GM19035 (cell line): ENCODE results near the gene FAM124A.

ENCODE experiments used
- ATAC-seq: cut with Tn5 transposase; IDR thresholded peaks from one replicate; pipeline ENCODE4 v1.9.1; 2021; ENCODE audit not compliant: unreplicated experiment

The FAM124A gene

DNA sequence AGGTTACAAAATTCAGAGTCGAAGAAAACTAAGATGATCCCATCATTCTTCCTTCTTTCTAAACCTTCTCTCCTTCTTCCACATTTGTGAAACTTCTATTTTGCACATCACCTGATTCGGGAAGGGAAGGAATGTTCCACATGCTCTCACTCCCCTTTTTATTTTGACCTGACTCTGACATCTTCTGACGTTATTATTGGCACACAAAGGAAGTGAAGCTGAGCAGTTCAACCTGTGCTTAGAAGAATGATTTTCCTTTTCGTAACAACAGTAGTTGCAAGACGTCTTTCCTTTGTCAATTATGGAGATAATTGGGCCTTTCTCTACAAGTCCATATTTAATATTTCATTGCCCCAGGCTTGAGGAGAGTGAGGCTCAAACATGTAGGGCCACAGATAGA is 18.0 kb downstream of the FAM124A start:
- no peak for ATAC-seq

GRCh38 chr13:51240958-51241357 is 18.8 kb downstream of the FAM124A start:
- no peak for ATAC-seq

GRCh38 chr13:51241720-51242119 is 19.5 kb downstream of the FAM124A start:
- no peak for ATAC-seq

- ATAC-seq, result no peak
Observed at GRCh38 chr13:51243227-51243626, 21.0 kb downstream of the FAM124A start.

- ATAC-seq, result no peak
Observed at GRCh38 chr13:51243832-51244231, 21.6 kb downstream of the FAM124A start.

GRCh38 chr13:51244637-51245405 is 22.6 kb downstream of the FAM124A start:
- ATAC-seq, result no peak

GRCh38 chr13:51245583-51245982 is 23.4 kb downstream of the FAM124A start:
- no peak for ATAC-seq

DNA sequence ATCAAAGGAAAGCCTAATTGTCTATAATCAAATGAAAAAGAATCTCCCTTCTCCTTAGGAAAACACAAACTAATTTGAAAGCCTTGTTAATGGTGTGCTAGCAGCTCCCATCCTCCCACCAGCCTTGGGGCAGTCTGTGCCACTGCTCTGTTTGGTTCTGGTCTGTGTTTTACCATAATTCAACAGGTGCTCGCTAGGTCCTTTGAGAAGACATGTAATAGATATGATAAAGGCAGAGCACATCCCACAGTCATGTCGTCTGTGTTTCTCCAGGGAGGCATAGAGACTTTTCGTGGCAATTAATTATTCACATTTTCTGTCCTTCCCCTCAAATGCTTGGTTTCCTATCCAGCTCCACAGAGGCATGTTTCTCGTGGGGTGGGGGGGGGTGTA is 23.8 kb downstream of the FAM124A start:
- no peak for ATAC-seq

DNA sequence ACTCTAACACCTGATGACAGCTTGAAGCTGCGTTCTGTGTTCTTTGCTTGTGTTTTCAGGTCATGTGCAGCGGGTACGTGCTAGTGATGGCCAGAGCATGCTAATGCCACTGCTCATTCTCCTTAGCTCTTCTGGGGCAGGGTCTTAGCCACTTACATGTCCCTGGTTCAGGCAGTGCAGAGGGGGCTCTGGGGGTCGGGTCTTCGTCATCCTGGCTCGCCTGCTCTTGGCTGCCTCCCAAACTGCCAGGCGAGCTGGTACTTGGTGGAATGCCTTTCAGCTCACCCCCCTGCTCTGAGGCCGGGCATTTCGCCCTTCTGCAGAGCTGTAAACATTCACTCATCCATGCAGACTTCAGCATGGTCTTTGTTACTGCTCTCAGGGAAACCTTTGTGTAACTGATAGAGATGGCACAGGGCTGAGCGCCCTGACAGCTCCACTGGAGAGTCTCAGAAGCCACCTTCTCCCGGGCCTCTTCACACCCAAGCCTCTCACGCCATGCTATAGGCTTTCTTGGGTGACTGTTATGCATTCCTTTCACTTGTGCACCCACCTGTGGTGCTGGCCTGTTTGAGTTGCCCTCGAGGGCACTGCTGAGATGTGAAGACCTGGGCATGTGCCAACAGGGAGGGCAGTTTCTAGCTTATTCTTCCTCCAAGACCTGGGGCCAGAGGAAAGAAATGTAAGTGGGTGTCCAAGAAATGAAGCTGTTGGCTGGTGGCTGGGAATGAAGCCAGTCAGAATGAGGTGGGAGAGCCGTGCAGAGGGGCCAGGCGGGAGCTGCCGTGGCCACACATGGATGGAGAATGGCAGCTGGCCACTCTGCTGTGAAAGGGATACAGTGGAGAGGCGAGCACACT is 24.4 kb downstream of the FAM124A start:
- no peak for ATAC-seq

- no peak for ATAC-seq
Observed at GRCh38 chr13:51249255-51249654, 27.1 kb downstream of the FAM124A start.

- ATAC-seq, result no peak
Observed at GRCh38 chr13:51249770-51250741, 27.9 kb downstream of the FAM124A start.

DNA sequence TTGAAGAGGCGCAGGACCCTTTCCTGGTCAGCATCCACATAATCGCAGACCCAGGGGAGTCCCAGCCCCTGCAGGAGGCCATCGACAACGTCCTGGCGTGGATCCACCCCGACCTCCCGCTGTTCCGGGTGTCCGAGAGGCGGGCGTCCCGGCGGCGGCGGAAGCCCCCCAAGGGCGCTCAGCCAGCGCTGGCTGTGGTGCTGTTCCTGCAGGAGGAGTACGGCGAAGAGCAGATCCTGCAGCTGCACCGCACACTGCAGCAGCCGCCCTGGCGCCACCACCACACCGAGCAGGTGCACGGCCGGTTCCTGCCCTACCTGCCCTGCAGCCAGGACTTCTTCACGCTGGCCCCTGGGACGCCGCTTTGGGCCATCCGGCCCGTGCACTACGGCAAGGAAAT is 29.3 kb downstream of the FAM124A start:
- ATAC-seq, result no peak

DNA sequence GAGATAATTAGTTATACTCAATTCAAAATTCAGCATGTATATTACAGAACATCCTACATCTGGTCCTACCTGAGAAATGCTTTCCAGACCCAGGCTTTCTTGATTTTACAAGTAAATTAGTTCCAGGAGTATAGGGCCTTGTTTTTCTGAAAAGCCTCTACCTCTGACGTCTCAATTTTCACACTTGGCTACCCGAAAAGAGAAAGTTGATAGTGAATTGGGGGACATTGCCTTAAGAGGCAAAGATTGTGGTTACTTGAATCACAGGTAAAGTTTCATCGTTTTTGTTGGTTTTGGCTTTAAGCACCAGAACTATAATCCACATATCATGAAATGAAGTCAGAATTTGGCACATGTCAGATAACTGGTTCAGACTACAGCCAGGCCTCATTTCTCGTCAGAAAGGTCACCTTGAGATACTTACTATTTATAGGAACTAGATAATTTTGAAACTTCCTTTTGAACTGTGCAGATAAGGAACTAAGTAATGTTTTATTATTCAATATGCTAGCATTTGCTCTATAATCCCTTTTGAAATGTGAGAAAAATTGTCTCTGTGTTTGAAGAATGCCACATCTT is 30.8 kb downstream of the FAM124A start:
- ATAC-seq, result no peak

- no peak for ATAC-seq
Observed at GRCh38 chr13:51255556-51255955, 33.4 kb downstream of the FAM124A start.

- ATAC-seq, result no peak
Observed at GRCh38 chr13:51257187-51257586, 35.0 kb downstream of the FAM124A start.

GRCh38 chr13:51258612-51259548 is 36.7 kb downstream of the FAM124A start:
- no peak for ATAC-seq

DNA sequence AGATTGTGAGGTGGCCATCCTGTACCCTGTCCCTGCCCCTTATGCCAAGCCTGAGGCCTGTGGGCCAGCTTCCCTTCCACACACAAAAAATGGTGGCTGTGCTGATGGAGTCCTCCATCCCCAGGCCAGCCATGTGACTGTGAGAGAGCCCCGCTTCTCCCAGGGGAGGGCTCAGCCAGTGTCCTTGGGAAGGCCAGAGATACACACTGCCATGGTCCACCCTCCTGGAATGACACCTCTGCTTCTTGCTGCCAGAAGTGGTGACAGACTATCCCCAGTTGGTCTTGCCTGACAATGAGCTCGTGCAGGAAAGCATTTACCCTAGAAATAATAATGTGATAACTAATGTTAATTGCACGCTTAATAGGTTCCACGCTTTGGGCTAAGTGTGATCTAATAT is 38.0 kb downstream of the FAM124A start:
- ATAC-seq, result no peak

DNA sequence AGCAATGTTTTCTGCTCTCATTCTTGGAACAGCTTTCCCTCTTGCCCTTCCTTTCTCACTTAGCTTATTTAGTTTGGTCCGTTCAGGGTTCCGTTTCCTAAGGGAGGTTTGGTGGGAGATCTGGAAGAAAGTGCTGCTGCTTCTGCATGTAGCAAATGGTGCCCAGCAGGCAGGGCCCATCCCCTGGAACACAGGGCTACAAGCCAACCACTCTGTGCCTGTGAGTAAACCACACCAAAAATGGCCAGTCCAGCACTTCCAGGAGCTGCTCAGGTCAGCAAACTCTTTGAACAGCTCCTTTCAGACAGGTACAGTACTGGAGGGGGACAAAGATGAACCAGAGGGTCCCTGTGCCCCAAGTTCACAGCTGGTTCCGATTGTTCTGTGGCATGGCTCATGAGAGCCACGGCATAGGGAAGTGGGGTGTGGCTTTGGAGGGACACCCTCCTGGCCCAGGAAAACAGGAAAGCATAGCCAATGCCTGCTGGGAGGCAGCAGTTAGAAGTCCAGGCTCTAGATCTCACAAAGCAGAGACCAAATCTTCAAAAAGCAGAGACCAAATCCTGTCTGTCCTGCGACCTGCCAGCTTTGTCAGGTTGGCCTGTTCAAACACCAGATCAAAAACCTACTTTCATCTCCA is 39.5 kb downstream of the FAM124A start:
- no peak for ATAC-seq
